HG03103 (cell line): ENCODE results near the gene ELK1.
"Not testable (repeated sequence)": the region's sequence is repeated elsewhere in the genome, so short reads cannot be mapped to it uniquely, and the experiment has no call there.

Experiments
- ATAC-seq: cut with Tn5 transposase; IDR thresholded peaks from one replicate; pipeline ENCODE4 v1.9.1; 2021; ENCODE audit warnings: low read depth; ENCODE audit not compliant: unreplicated experiment

ELK1 gene

GRCh38 chrX:47650164-47651042 lies at the start of gene ELK1:
Gene ELK1 (minus strand): TSS chrX:47650563. CDS start chrX:47641441, 9,122 bp downstream.
- peak; percentile 92 for ATAC-seq

- no peak for ATAC-seq
These were observed 46.8 kb upstream of the ELK1 start for GRCh38 chrX:47697181-47697580.

DNA sequence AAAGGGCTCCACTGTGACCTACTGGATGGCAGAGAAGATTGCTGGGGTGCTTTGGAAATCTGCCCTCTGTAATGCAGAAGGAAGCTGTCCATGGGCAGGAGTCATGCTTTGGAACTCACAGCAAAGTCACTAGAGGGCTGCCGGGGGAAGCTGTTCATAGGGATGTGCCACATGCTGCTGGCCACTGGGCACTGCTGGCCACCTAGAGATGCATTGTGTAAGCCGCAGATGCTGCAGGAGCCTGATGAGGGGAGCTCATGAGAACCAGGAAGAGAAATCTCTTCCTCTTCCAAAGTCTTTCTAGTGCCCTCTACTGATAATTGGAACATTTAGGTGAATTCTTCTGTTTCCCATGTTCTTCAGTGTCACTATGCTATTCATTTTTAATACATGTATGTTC lies 39.8 kb upstream of the ELK1 start:
- no peak for ATAC-seq

GRCh38 chrX:47687263-47687662 lies 36.9 kb upstream of the ELK1 start:
- no peak for ATAC-seq

DNA sequence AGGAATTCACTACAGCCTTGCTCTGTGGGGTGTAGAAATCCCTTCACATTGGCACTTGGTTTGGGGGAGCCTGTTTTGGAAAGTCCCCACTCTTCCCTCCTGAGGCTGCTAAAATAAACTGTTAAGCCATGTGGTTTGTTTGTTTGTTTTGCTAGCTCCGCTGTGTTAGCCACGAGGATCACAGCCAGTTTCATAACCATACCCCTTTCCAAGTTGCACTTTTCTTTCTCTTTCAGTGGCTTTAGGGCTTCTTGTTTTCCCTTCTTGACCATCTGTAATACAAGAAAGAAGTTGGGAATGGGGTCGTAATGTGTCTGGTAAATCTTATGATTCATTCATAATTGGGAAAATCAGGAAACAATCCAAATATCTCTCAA lies 33.5 kb upstream of the ELK1 start:
- no peak for ATAC-seq

DNA sequence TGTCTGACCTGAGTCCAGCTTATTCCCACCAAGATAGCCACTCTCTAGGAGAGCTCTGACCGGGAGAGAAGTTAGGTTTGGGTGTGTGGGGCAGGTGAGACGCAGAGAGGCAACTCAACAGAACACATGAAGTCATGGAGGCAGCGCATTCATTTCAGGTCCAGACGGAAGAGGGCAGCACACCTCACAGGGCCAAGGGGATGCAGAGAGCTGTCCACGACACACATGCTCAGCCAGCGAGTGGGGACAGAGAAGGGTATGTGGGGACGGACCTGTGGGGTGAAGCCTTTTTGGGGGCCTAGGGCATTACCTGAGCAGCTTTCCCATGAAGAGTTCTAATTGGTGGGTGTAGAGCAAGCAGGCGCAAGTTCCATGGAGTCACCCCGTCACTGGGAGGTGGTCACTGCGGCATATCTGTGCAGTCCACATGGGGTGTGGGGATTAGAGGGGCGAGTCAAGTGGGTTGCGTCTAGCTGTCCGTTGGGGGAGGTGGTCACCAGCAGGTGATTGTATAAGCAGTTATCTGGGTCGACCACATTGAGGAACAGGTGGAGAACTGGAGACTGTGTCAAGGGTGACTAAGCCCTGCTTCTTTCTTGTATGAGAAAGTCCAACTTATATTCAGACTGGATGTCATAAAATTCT lies 32.9 kb upstream of the ELK1 start:
- no peak for ATAC-seq

DNA sequence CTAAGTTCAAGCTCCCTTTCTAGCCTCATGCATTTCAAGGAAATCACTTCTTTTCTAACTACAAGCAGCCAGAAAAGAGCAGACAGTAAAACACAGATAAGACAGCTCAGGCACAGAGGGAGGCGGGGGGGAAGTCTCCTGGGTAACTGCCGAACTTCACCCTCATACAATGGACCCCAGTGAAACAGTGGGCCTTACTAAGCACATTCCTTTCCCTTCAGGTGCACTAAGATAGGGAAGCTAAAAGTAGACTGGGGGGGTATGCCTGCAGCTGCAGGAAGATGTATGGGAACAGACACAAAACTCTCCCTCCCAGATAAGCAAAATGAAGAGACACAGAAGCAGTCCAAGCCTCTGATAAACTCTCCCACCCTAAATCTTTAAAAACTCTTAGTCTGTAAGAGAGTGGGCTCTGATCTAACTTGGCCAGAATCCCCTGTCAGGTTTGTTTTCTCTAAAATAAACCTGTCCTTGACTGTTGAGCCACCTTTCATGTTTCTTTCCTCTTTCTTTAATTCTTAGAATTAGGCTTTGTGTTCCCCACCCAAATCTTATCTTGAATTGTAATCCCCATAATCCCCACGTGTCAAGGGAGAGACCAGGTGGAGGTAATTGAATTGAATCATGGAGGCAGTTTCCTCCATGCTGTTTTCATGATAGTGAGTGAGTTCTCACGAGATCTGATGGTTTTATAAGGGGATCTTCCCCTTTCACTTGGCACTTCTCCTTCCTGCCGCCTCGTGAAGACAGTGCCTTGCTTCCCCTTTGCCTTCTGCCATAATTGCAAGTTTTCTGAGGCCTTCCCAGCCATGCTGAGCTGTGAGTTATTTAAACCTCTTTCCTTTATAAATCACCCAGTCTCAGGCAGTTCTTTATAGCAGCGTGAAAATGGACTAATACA lies 25.8 kb upstream of the ELK1 start:
- ATAC-seq, result not testable (repeated sequence)

DNA sequence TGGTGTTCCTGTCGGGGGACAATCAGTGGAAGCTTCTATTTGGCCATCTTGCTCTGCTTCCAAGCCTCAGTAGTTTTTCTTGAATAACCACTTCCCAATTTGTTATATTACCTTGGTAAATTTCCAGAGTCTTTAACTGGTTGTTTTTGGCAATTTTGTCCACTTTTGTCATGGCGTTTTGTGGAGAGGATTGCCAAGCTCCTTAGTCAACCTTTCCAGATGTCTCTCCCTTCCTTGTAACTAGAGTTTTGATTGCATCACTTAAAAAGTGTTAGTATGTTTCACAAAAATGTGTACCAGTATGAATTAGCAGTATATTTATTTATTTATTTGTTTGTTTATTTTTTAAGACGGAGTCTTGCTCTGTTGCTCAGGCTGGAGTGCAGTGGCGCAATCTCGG lies 24.4 kb upstream of the ELK1 start:
- no peak for ATAC-seq

GRCh38 chrX:47665797-47666196 lies 15.4 kb upstream of the ELK1 start:
- not testable (repeated sequence) for ATAC-seq

- no peak for ATAC-seq
These were observed 14.4 kb upstream of the ELK1 start for GRCh38 chrX:47664737-47665136.

DNA sequence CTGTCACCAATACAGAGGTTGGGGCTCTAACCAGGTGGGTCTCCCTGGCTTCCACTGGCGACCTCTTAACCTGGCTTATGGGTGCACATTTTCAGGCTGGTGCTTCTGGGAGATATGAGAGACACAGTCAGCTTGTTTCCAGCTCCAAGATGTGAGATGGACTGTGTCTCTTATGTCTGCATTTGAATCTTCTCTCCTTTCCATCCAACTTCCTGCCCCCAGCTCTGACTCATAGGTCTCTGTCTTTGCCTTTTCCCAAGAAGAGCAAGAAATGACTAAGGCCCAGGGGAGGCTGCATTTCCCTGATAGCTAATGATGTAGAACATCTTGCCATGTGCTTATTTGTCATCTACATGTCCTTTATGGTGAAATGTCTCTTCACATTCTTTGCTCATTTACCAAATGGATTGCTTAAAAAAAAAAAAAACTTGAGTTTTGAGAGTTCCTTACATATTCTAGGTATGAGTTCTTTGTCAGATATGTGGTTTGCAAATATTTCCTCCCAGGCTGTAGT lies 11.8 kb upstream of the ELK1 start:
- ATAC-seq, result no peak

DNA sequence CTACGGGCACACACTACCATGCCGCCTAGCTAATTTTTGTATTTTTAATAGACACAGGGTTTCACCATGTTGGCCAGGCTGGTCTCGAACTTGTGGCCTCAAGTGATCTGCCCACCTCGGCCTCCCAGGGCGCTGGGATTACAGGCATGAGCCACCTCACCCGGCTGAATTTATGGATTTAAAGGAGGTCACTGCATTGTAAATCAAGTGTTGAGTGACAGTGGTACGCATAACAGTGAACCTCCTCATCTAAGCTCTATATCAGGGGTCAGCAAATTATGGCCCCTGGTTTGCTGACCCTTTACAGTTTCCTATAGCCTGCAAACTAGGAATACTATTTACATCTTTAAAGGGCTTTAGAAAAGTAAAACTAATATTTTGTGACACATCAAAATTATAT lies 11.2 kb upstream of the ELK1 start:
- ATAC-seq, result no peak

DNA sequence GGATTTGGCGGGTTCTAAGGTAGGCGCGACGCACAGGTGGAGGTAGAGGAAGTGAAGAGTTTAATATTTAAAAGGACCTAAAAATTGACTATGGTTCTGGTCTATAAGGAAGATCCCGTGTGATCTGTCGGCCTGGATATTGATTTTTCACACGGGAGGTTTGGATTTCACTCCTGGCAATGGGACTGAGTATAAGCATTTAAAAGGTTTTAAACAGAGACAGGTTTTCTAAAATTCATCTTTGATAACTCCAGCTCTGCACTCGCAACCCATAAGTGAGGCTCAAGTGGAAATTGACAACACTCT lies 9.0 kb upstream of the ELK1 start:
- ATAC-seq, result no peak

DNA sequence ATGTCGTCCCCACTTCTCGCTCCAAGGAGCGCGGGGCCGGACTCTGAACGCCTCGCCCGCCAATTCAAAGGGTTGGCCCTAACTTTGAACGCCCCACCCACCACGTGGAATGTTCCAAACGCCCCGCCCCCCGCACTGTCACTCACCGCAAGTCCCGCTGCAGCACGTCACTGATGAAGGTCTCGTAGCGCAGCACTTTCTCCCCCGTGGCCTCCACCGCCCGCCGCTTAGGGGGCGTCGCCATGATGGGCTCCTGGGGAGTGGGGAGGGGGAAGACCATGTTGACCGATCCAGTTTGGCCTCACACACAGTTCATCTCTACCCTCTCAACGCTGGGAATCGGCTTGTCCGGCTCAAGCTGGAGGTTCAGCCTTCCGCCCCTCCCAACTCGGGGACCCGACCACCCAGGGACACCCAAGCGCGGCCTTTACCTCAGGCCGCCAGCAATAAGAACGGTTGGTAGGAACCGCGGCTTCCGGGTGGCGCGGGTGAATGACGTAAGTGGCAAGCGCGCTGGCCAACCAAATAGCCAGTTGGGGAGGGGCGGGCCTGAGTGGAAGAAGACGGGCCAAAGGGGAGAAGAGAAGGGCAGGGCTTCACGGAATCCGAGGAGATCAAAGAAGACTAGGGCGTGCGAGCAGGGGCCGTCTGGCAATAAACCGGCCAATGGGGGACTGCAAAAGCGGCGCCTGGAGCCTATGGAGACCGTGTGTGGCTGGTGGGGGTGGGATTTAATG lies 8.5 kb upstream of the ELK1 start, which contains the start of gene UXT:
Gene UXT, minus strand, starts transcription at position 497 of the 737 bp plus-strand sequence. Its CDS starts 253 bp downstream, at position 244.
- peak; percentile 73 for ATAC-seq

- no peak for ATAC-seq
These were observed 7.9 kb upstream of the ELK1 start for GRCh38 chrX:47658301-47658683.

DNA sequence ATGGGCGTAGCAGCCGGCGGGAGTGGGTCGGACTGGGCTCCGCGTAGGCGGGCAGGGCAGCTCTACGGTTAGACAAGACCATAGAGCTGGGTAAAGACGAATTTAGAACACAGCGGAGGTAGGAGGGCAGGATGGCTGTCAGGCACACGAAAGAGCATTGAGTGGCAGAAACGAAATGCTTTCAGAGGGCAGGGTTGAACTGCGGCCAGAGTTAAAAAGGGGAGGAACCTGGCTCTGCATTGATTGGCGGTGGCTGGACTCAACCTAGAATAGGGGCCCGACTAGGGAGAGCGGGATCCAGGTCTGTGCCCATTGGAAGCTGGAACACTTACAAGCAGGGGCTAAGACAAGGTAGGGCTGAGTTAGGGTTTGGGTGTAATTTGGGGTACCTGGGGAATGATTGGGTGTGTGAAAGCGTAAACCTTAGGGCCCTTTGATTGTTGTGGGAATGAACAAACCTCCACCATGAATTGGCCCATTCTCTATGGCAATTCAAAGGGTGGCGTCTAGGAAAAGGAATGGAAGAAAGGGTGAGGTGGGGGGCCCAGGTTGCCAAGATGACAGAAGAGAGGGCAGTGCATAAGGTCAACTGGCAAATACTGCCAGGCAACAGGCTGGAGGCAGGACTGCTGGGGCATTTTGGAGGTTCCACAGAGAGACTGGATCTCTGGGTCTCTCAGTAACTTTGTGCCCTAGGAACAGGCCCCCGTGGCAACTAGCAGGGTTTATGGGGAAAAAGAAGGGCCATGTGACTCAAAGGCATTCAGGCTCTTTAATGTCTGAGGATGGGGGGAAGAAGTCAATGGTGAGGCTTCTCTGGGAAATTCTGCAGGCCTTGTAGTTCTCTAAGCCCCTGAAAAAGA lies 911 bp upstream of the ELK1 start:
- no peak for ATAC-seq

- ATAC-seq, result no peak
These were observed 591 bp downstream of the ELK1 start for GRCh38 chrX:47649781-47650163.

DNA sequence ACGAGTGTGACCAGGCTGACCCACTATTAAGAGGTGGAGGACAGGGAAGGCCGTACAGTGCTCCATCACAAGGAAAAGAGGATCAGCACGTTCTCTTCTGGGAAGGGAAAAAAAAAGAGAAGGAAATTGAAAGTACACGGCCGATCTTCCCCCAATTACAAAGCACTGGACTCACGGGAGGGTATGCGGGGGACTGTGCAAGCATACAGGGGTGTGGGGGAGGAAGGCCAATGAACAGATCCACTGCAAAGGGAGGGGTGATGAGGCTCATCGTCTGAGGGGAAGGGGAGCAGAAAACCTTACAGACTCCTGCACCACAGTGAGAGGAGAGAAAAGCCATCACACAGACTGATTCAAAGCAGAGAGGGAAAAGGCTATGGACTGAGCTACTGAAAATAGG lies 1.1 kb downstream of the ELK1 start:
- no peak for ATAC-seq

GRCh38 chrX:47648376-47648775 lies 2.0 kb downstream of the ELK1 start:
- ATAC-seq, result no peak
